ENCODE results near the gene DOCK1.

Gene DOCK1

GRCh38 chr10:127079392-127079791 is 174.2 kb downstream of the DOCK1 start:
- no peaks in the 10 kb centered on the region for H3K27me3 ChIP-seq (ENCODE audit: control insufficient read depth, insufficient read depth, low read length)
- peaks cover 21% of the 10 kb centered on the region for H3K36me3 ChIP-seq (ENCODE audit: insufficient read depth, low read length)

GRCh38 chr10:127080317-127080716 is 175.1 kb downstream of the DOCK1 start:
- no peak overlapping the region for H3K4me2 ChIP-seq (ENCODE audit: low read length)
- H3K9ac ChIP-seq (ENCODE audit: low read depth, low read length) = no peak overlapping the region
- H3K9me3 ChIP-seq (replicated peaks; ENCODE audit: low read length) = no peaks in the 10 kb centered on the region
- no peaks in the 10 kb centered on the region for H3K27me3 ChIP-seq (ENCODE audit: control insufficient read depth, insufficient read depth, low read length)
- peaks cover 18% of the 10 kb centered on the region for H3K36me3 ChIP-seq (ENCODE audit: insufficient read depth, low read length)
- H3K4me1 ChIP-seq (ENCODE audit: control insufficient read depth, insufficient read depth, low read length) = no peaks in the 10 kb centered on the region
- H3K4me3 ChIP-seq (ENCODE audit: low read length) = no peak overlapping the region

More at GRCh38 chr10:127079392-127079791, 174.2 kb downstream of the DOCK1 start:
- Histone ChIP-seq H3K9ac (ENCODE audit: low read depth, low read length) (no peak overlapping the region), H3K4me2 (ENCODE audit: low read length) (no peak overlapping the region), H3K4me3 (ENCODE audit: low read length) (no peak overlapping the region), H3K4me1 (ENCODE audit: control insufficient read depth, insufficient read depth, low read length) (no peaks in the 10 kb centered on the region), H3K9me3 (replicated peaks; ENCODE audit: low read length) (no peaks in the 10 kb centered on the region)

- Histone ChIP-seq H3K36me3 (ENCODE audit: insufficient read depth, low read length) (peaks cover 11% of the 10 kb centered on the region), H3K4me3 (ENCODE audit: low read length) (no peak overlapping the region), H3K27me3 (ENCODE audit: control insufficient read depth, insufficient read depth, low read length) (no peaks in the 10 kb centered on the region), H3K9ac (ENCODE audit: low read depth, low read length) (no peak overlapping the region), H3K4me1 (ENCODE audit: control insufficient read depth, insufficient read depth, low read length) (no peaks in the 10 kb centered on the region), H3K9me3 (replicated peaks; ENCODE audit: low read length) (no peaks in the 10 kb centered on the region), H3K4me2 (ENCODE audit: low read length) (no peak overlapping the region)
These were observed 176.7 kb downstream of the DOCK1 start for GRCh38 chr10:127081851-127082345.

GRCh38 chr10:127082651-127083050 is 177.4 kb downstream of the DOCK1 start:
- peaks cover 8% of the 10 kb centered on the region for H3K36me3 ChIP-seq (ENCODE audit: insufficient read depth, low read length)
- no peaks in the 10 kb centered on the region for H3K9me3 ChIP-seq (replicated peaks; ENCODE audit: low read length)
- H3K4me1 ChIP-seq (ENCODE audit: control insufficient read depth, insufficient read depth, low read length) = no peaks in the 10 kb centered on the region
- H3K4me3 ChIP-seq (ENCODE audit: low read length) = no peak overlapping the region
- no peaks in the 10 kb centered on the region for H3K27me3 ChIP-seq (ENCODE audit: control insufficient read depth, insufficient read depth, low read length)
- H3K4me2 ChIP-seq (ENCODE audit: low read length) = no peak overlapping the region
- no peak overlapping the region for H3K9ac ChIP-seq (ENCODE audit: low read depth, low read length)

- no peaks in the 10 kb centered on the region for H3K27me3 ChIP-seq (ENCODE audit: control insufficient read depth, insufficient read depth, low read length)
- H3K9ac ChIP-seq (ENCODE audit: low read depth, low read length) = no peak overlapping the region
- H3K4me3 ChIP-seq (ENCODE audit: low read length) = no peak overlapping the region
- H3K36me3 ChIP-seq (ENCODE audit: insufficient read depth, low read length) = peaks cover 8% of the 10 kb centered on the region
- H3K9me3 ChIP-seq (replicated peaks; ENCODE audit: low read length) = no peaks in the 10 kb centered on the region
- H3K4me2 ChIP-seq (ENCODE audit: low read length) = no peak overlapping the region
- no peaks in the 10 kb centered on the region for H3K4me1 ChIP-seq (ENCODE audit: control insufficient read depth, insufficient read depth, low read length)
These were observed 180.7 kb downstream of the DOCK1 start for GRCh38 chr10:127085957-127086356.

GRCh38 chr10:127088908-127089307 is 183.7 kb downstream of the DOCK1 start:
- Histone ChIP-seq H3K4me2 (ENCODE audit: low read length) (no peak overlapping the region), H3K4me3 (ENCODE audit: low read length) (no peak overlapping the region), H3K36me3 (ENCODE audit: insufficient read depth, low read length) (no peaks in the 10 kb centered on the region)

GRCh38 chr10:127089446-127089845 is 184.2 kb downstream of the DOCK1 start:
- H3K9me3 ChIP-seq (replicated peaks; ENCODE audit: low read length) = no peaks in the 10 kb centered on the region
- H3K27me3 ChIP-seq (ENCODE audit: control insufficient read depth, insufficient read depth, low read length) = no peaks in the 10 kb centered on the region
- H3K4me2 ChIP-seq (ENCODE audit: low read length) = no peak overlapping the region
- H3K4me1 ChIP-seq (ENCODE audit: control insufficient read depth, insufficient read depth, low read length) = no peaks in the 10 kb centered on the region
- H3K36me3 ChIP-seq (ENCODE audit: insufficient read depth, low read length) = no peaks in the 10 kb centered on the region
- H3K9ac ChIP-seq (ENCODE audit: low read depth, low read length) = no peak overlapping the region
- no peak overlapping the region for H3K4me3 ChIP-seq (ENCODE audit: low read length)

More at GRCh38 chr10:127088908-127089307, 183.7 kb downstream of the DOCK1 start:
- H3K4me1 ChIP-seq (ENCODE audit: control insufficient read depth, insufficient read depth, low read length) = no peaks in the 10 kb centered on the region
- H3K9ac ChIP-seq (ENCODE audit: low read depth, low read length) = no peak overlapping the region
- no peaks in the 10 kb centered on the region for H3K27me3 ChIP-seq (ENCODE audit: control insufficient read depth, insufficient read depth, low read length)
- H3K9me3 ChIP-seq (replicated peaks; ENCODE audit: low read length) = no peaks in the 10 kb centered on the region

GRCh38 chr10:127090138-127090537 is 184.9 kb downstream of the DOCK1 start:
- Histone ChIP-seq H3K27me3 (ENCODE audit: control insufficient read depth, insufficient read depth, low read length) (no peaks in the 10 kb centered on the region), H3K9me3 (replicated peaks; ENCODE audit: low read length) (no peaks in the 10 kb centered on the region), H3K4me3 (ENCODE audit: low read length) (no peak overlapping the region), H3K36me3 (ENCODE audit: insufficient read depth, low read length) (peaks cover 3% of the 10 kb centered on the region), H3K4me1 (ENCODE audit: control insufficient read depth, insufficient read depth, low read length) (no peaks in the 10 kb centered on the region), H3K9ac (ENCODE audit: low read depth, low read length) (no peak overlapping the region), H3K4me2 (ENCODE audit: low read length) (no peak overlapping the region)

GRCh38 chr10:127091354-127091753 is 186.1 kb downstream of the DOCK1 start:
- H3K4me2 ChIP-seq (ENCODE audit: low read length) = no peak overlapping the region
- no peaks in the 10 kb centered on the region for H3K4me1 ChIP-seq (ENCODE audit: control insufficient read depth, insufficient read depth, low read length)
- no peak overlapping the region for H3K4me3 ChIP-seq (ENCODE audit: low read length)
- H3K27me3 ChIP-seq (ENCODE audit: control insufficient read depth, insufficient read depth, low read length) = no peaks in the 10 kb centered on the region
- H3K36me3 ChIP-seq (ENCODE audit: insufficient read depth, low read length) = peaks cover 3% of the 10 kb centered on the region
- H3K9ac ChIP-seq (ENCODE audit: low read depth, low read length) = no peak overlapping the region
- no peaks in the 10 kb centered on the region for H3K9me3 ChIP-seq (replicated peaks; ENCODE audit: low read length)

GRCh38 chr10:127092916-127093315 is 187.7 kb downstream of the DOCK1 start:
- H3K4me3 ChIP-seq (ENCODE audit: low read length) = no peak overlapping the region
- H3K9me3 ChIP-seq (replicated peaks; ENCODE audit: low read length) = no peaks in the 10 kb centered on the region
- H3K4me2 ChIP-seq (ENCODE audit: low read length) = no peak overlapping the region
- no peaks in the 10 kb centered on the region for H3K4me1 ChIP-seq (ENCODE audit: control insufficient read depth, insufficient read depth, low read length)
- H3K9ac ChIP-seq (ENCODE audit: low read depth, low read length) = no peak overlapping the region
- no peaks in the 10 kb centered on the region for H3K27me3 ChIP-seq (ENCODE audit: control insufficient read depth, insufficient read depth, low read length)
- peaks cover 4% of the 10 kb centered on the region for H3K36me3 ChIP-seq (ENCODE audit: insufficient read depth, low read length)

GRCh38 chr10:127094984-127095383 is 189.8 kb downstream of the DOCK1 start:
- H3K4me3 ChIP-seq (ENCODE audit: low read length) = no peak overlapping the region
- H3K4me1 ChIP-seq (ENCODE audit: control insufficient read depth, insufficient read depth, low read length) = no peaks in the 10 kb centered on the region
- peaks cover 12% of the 10 kb centered on the region for H3K36me3 ChIP-seq (ENCODE audit: insufficient read depth, low read length)
- no peaks in the 10 kb centered on the region for H3K9me3 ChIP-seq (replicated peaks; ENCODE audit: low read length)
- no peak overlapping the region for H3K4me2 ChIP-seq (ENCODE audit: low read length)
- no peak overlapping the region for H3K9ac ChIP-seq (ENCODE audit: low read depth, low read length)
- no peaks in the 10 kb centered on the region for H3K27me3 ChIP-seq (ENCODE audit: control insufficient read depth, insufficient read depth, low read length)

- Histone ChIP-seq H3K4me2 (ENCODE audit: low read length) (no peak overlapping the region), H3K36me3 (ENCODE audit: insufficient read depth, low read length) (peaks cover 11% of the 10 kb centered on the region), H3K4me1 (ENCODE audit: control insufficient read depth, insufficient read depth, low read length) (no peaks in the 10 kb centered on the region), H3K27me3 (ENCODE audit: control insufficient read depth, insufficient read depth, low read length) (no peaks in the 10 kb centered on the region), H3K9ac (ENCODE audit: low read depth, low read length) (no peak overlapping the region), H3K9me3 (replicated peaks; ENCODE audit: low read length) (no peaks in the 10 kb centered on the region), H3K4me3 (ENCODE audit: low read length) (no peak overlapping the region)
These were observed 195.9 kb downstream of the DOCK1 start for GRCh38 chr10:127100983-127101615.

Measured in skeletal muscle satellite cell (primary cell).